MM.1S (cell line): ENCODE data around the gene ARSI.

Experiments used
- DNase-seq: peaks from one replicate; pipeline ENCODE4 v3.0.0-alpha.2; 2015
- H2AFZ ChIP-seq: fragments of 300-600 bp; sonication (generic); 2 replicates; pipeline ENCODE4 v1.6.0; 2016; ENCODE audit warnings: antibody characterized with exemption, low read length
- H3F3A ChIP-seq: fragments of 300-600 bp; sonication (generic); 2 replicates; pipeline ENCODE4 v1.6.1; 2016; ENCODE audit warnings: mild to moderate bottlenecking, antibody characterized with exemption, low read length, moderate library complexity, mixed read lengths; ENCODE audit not compliant: insufficient read depth
- H3K27ac ChIP-seq: fragments of 300-600 bp; sonication (generic); 2 replicates; pipeline ENCODE4 v1.5.1; 2016; ENCODE audit warnings: mild to moderate bottlenecking, low read length
- H3K27me3 ChIP-seq: fragments of 300-600 bp; sonication (generic); replicated peaks from 2 replicates; pipeline ENCODE4 v1.6.0; 2016; ENCODE audit warnings: low read length; ENCODE audit not compliant: insufficient read depth
- H3K36me3 ChIP-seq: fragments of 300-600 bp; sonication (generic); replicated peaks from 2 replicates; pipeline ENCODE4 v1.6.1; 2016; ENCODE audit warnings: mild to moderate bottlenecking, low read length, mixed read lengths; ENCODE audit not compliant: insufficient read depth
- H3K4me1 ChIP-seq: fragments of 300-600 bp; sonication (generic); 2 replicates; pipeline ENCODE4 v1.6.1; 2016; ENCODE audit warnings: low read length, mixed read lengths
- H3K4me2 ChIP-seq: fragments of 300-600 bp; sonication (generic); 2 replicates; pipeline ENCODE4 v1.6.0; 2016; ENCODE audit warnings: low read depth, low read length
- H3K4me3 ChIP-seq: fragments of 300-600 bp; sonication (generic); 2 replicates; pipeline ENCODE4 v1.5.1; 2016; ENCODE audit warnings: low read length, mixed read lengths
- H3K79me2 ChIP-seq: fragments of 300-600 bp; sonication (generic); 2 replicates; pipeline ENCODE4 v1.6.1; 2016; ENCODE audit warnings: mixed run types, low read length, mixed read lengths
- H3K9ac ChIP-seq: fragments of 300-600 bp; sonication (generic); 2 replicates; pipeline ENCODE4 v1.6.1; 2016; ENCODE audit warnings: low read length, mixed read lengths
- H3K9me2 ChIP-seq: fragments of 300-600 bp; sonication (generic); replicated peaks from 2 replicates; pipeline ENCODE4 v1.6.1; 2016; ENCODE audit warnings: mild to moderate bottlenecking, low read length, mixed read lengths; ENCODE audit not compliant: insufficient read depth
- H3K9me3 ChIP-seq: fragments of 300-600 bp; sonication (generic); replicated peaks from 2 replicates; pipeline ENCODE4 v1.6.1; 2016; ENCODE audit warnings: mild to moderate bottlenecking, low read length, mixed read lengths; ENCODE audit not compliant: insufficient read depth
- H4K20me1 ChIP-seq: fragments of 300-600 bp; sonication (generic); 2 replicates; pipeline ENCODE4 v1.6.1; 2016; ENCODE audit warnings: mild to moderate bottlenecking, low read length, moderate library complexity, mixed read lengths; ENCODE audit not compliant: insufficient read depth
- EZH2 ChIP-seq: fragments of 300-600 bp; sonication (generic); optimal IDR thresholded peaks from 2 replicates; pipeline ENCODE3; 2017; ENCODE audit warnings: low read depth, mild to moderate bottlenecking, antibody characterized with exemption, low read length, mixed read lengths
- EZH2phosphoT487 ChIP-seq: fragments of 300-600 bp; sonication (generic); IDR thresholded peaks from 2 replicates; pipeline ENCODE4 v1.6.1; 2018; ENCODE audit warnings: antibody characterized with exemption, low read length
- TF ChIP-seq, protein P1 (sequence below): fragments of 300-600 bp; sonication (generic); IDR thresholded peaks from 2 replicates; pipeline ENCODE4 v1.5.1; 2016; ENCODE audit warnings: antibody characterized with exemption, low read length, mixed read lengths

The ARSI gene

DNA sequence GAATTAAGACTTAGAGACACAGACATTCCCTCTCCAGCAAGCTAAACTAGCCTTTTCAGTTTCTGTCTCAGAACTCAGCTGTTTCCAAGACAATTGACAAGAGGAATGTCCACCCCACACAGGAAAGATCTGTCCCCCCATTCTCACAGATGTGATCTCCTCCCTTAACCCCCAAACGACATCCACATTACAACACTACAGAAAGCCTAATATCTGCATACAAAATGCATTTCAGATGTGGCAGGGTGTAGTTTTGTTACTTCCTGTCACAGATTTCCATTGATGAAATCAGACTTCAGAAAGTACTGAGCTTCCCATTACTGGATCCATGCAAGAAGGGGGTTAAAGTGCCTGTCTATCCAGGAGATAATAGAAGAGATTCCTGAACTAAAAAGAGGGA is 2.9 kb upstream of the ARSI start:
- H4K20me1 ChIP-seq, result no peaks in the 10 kb centered on the region
- no peaks in the 10 kb centered on the region for H3K9me3 ChIP-seq
- 0 out of 2 replicates have a peak, but pooled peaks cover 3% of the 10 kb centered on the region for H3F3A ChIP-seq
- H3K27me3 ChIP-seq, result no peaks in the 10 kb centered on the region
- no peak overlapping the region for H3K9ac ChIP-seq
- no peak overlapping the region for H3K4me3 ChIP-seq
- no peak overlapping the region for H3K4me2 ChIP-seq
- no peak for DNase-seq
- no peaks in the 10 kb centered on the region for H3K36me3 ChIP-seq
- no peak overlapping the region for H2AFZ ChIP-seq
- no peak overlapping the region for H3K27ac ChIP-seq
- peaks cover 7% of the 10 kb centered on the region; the same call in 1 of the 2 replicates for H3K4me1 ChIP-seq
- H3K9me2 ChIP-seq, result no peaks in the 10 kb centered on the region
- no peak for TF ChIP-seq EZH2
- no peak for TF ChIP-seq EZH2phosphoT487
- TF ChIP-seq, protein P1, sequence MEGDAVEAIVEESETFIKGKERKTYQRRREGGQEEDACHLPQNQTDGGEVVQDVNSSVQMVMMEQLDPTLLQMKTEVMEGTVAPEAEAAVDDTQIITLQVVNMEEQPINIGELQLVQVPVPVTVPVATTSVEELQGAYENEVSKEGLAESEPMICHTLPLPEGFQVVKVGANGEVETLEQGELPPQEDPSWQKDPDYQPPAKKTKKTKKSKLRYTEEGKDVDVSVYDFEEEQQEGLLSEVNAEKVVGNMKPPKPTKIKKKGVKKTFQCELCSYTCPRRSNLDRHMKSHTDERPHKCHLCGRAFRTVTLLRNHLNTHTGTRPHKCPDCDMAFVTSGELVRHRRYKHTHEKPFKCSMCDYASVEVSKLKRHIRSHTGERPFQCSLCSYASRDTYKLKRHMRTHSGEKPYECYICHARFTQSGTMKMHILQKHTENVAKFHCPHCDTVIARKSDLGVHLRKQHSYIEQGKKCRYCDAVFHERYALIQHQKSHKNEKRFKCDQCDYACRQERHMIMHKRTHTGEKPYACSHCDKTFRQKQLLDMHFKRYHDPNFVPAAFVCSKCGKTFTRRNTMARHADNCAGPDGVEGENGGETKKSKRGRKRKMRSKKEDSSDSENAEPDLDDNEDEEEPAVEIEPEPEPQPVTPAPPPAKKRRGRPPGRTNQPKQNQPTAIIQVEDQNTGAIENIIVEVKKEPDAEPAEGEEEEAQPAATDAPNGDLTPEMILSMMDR, result no peak
- no peaks in the 10 kb centered on the region for H3K79me2 ChIP-seq

GRCh38 chr5:150305095-150305494 is 2.4 kb upstream of the ARSI start:
- Histone ChIP-seq H3K9me3 (no peaks in the 10 kb centered on the region), H3K9ac (no peak overlapping the region), H4K20me1 (no peaks in the 10 kb centered on the region), H3K4me2 (no peak overlapping the region), H3K27ac (no peak overlapping the region), H2AFZ (no peak overlapping the region), H3K79me2 (no peaks in the 10 kb centered on the region), H3K27me3 (no peaks in the 10 kb centered on the region), H3K4me3 (no peak overlapping the region), H3K9me2 (no peaks in the 10 kb centered on the region), H3K36me3 (no peaks in the 10 kb centered on the region), H3F3A (0 out of 2 replicates have a peak, but pooled peaks cover 3% of the 10 kb centered on the region), H3K4me1 (peaks cover 12% of the 10 kb centered on the region)
- DNase-seq, result no peak
- TF ChIP-seq, protein P1, result no peak
- no peak for TF ChIP-seq EZH2phosphoT487
- no peak for TF ChIP-seq EZH2

- no peaks in the 10 kb centered on the region for H3K36me3 ChIP-seq
- H3K27me3 ChIP-seq, result no peaks in the 10 kb centered on the region
- peaks cover 17% of the 10 kb centered on the region for H3K4me1 ChIP-seq
- no peak overlapping the region for H3K9ac ChIP-seq
- H3K9me2 ChIP-seq, result no peaks in the 10 kb centered on the region
- no peaks in the 10 kb centered on the region for H4K20me1 ChIP-seq
- H3K9me3 ChIP-seq, result no peaks in the 10 kb centered on the region
- no peak overlapping the region for H3K4me2 ChIP-seq
- H3K4me3 ChIP-seq, result no peak overlapping the region
- H3F3A ChIP-seq, result 0 out of 2 replicates have a peak, but pooled peaks cover 3% of the 10 kb centered on the region
- no peak for DNase-seq
- no peak overlapping the region for H2AFZ ChIP-seq
- H3K79me2 ChIP-seq, result no peaks in the 10 kb centered on the region
- TF ChIP-seq, protein P1, result no peak
- TF ChIP-seq EZH2, result no peak
- TF ChIP-seq EZH2phosphoT487, result no peak
- no peak overlapping the region for H3K27ac ChIP-seq
Measured at GRCh38 chr5:150304481-150305081, 1.9 kb upstream of the ARSI start.
